IPS-NIHi7 (cell line): Measurements from ENCODE around the gene ZDHHC9.
"Not testable (repeated sequence)": the region's sequence is repeated elsewhere in the genome, so short reads cannot be mapped to it uniquely, and the experiment has no call there.

ENCODE experiments used
- DNase-seq: peaks from one replicate; pipeline ENCODE4 v3.0.0; 2012; ENCODE audit warnings: mixed read lengths; ENCODE audit errors: extremely low spot score

The ZDHHC9 gene

GRCh38 chrX:129843459-129844306, at the start of gene ZDHHC9:
TSS of gene ZDHHC9 (minus strand) at chrX:129843886. CDS start at chrX:129841945, 1,941 bp downstream.
- DNase-seq = peak; percentile 99

GRCh38 chrX:129877401-129877800, 33.7 kb upstream of the ZDHHC9 start:
- no peak for DNase-seq

GRCh38 chrX:129876771-129877305, 33.2 kb upstream of the ZDHHC9 start:
- DNase-seq = peak; percentile 36

GRCh38 chrX:129875669-129876068, 32.0 kb upstream of the ZDHHC9 start:
- DNase-seq = no peak

GRCh38 chrX:129872524-129872923, 28.8 kb upstream of the ZDHHC9 start:
- no peak for DNase-seq

GRCh38 chrX:129866321-129866720, 22.6 kb upstream of the ZDHHC9 start:
- not testable (repeated sequence) for DNase-seq

GRCh38 chrX:129859134-129859533, 15.4 kb upstream of the ZDHHC9 start:
- DNase-seq = not testable (repeated sequence)

- not testable (repeated sequence) for DNase-seq
Measured at GRCh38 chrX:129851825-129852224, 8.1 kb upstream of the ZDHHC9 start.

- no peak for DNase-seq
Measured at GRCh38 chrX:129846716-129847115, 3.0 kb upstream of the ZDHHC9 start.

GRCh38 chrX:129845616-129846190, 2.0 kb upstream of the ZDHHC9 start:
- no peak for DNase-seq

GRCh38 chrX:129843209-129843458, 552 bp downstream of the ZDHHC9 start:
- DNase-seq = no peak

GRCh38 chrX:129842510-129843208, 1.0 kb downstream of the ZDHHC9 start:
- peak; percentile 31 for DNase-seq

GRCh38 chrX:129840344-129840743, 3.3 kb downstream of the ZDHHC9 start:
- no peak for DNase-seq

- no peak for DNase-seq
Measured at GRCh38 chrX:129836827-129837226, 6.9 kb downstream of the ZDHHC9 start.

GRCh38 chrX:129833153-129833990, 10.3 kb downstream of the ZDHHC9 start:
- no peak for DNase-seq

- no peak for DNase-seq
Measured at GRCh38 chrX:129831091-129831885, 12.4 kb downstream of the ZDHHC9 start.

GRCh38 chrX:129830494-129830893, 13.2 kb downstream of the ZDHHC9 start:
- no peak for DNase-seq

- no peak for DNase-seq
Measured at GRCh38 chrX:129825746-129826505, 17.8 kb downstream of the ZDHHC9 start.

- DNase-seq = no peak
Measured at GRCh38 chrX:129824620-129825019, 19.1 kb downstream of the ZDHHC9 start.

GRCh38 chrX:129823522-129823921, 20.2 kb downstream of the ZDHHC9 start:
- DNase-seq = no peak
